Stimulated activated CD8-positive, alpha-beta memory T cell treated with anti-CD3 and anti-CD28 coated beads, Interleukin-12 subunit alpha, Interleukin-12 subunit beta, amount 100 ng/mL, for 4 hours (primary cell): ENCODE data around the gene CCDC15.

Source experiments
- DNase-seq: peaks from one replicate; pipeline ENCODE4 v3.0.0-alpha.2; 2020; ENCODE audit warnings: low read depth

Gene CCDC15

DNA sequence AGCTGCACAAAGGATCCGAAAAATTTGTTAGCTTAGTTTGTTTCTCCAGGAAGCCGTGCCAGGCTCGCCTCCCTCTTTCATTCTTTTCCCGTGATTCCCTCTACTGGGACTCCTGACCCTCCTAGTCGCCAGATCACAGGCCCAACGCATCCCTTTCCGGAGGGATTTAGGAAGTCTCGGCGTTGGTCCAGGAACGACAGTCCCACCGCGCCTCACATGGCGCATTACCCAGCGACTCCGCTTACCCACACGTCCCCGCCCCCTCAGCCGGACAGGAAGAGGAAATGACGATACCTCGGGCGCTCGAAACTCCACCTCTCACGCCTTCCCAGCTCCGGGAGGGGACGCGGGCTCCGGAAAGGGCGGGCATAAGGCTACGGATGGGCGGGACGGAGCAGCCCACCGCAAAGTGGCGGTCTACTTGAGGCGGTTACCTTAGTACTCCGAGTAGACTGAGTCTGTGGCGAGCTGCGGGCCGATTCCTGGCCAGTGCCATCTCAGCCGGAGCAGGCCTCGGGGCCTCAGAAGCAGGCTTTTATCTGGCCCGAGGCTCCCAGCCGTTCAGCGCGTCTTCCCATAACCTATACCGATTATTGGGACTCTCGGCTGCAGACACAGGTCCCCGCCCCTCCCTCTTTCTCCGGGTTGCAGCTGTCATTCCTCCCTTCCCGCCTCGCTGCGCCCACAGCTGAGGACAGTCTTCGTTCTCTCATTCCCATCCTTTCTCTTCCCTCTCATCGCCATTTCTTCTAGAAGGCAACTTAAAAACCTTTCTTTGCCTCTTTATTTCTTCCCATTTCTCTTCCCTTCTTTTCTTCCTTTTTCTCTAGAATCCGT is at the start of gene CCDC15:
Gene CCDC15, plus strand, starts transcription at position 450 of the 837 bp plus-strand sequence. CDS start 531 bp downstream, outside the sequence.
- peak; percentile 90 for DNase-seq

DNA sequence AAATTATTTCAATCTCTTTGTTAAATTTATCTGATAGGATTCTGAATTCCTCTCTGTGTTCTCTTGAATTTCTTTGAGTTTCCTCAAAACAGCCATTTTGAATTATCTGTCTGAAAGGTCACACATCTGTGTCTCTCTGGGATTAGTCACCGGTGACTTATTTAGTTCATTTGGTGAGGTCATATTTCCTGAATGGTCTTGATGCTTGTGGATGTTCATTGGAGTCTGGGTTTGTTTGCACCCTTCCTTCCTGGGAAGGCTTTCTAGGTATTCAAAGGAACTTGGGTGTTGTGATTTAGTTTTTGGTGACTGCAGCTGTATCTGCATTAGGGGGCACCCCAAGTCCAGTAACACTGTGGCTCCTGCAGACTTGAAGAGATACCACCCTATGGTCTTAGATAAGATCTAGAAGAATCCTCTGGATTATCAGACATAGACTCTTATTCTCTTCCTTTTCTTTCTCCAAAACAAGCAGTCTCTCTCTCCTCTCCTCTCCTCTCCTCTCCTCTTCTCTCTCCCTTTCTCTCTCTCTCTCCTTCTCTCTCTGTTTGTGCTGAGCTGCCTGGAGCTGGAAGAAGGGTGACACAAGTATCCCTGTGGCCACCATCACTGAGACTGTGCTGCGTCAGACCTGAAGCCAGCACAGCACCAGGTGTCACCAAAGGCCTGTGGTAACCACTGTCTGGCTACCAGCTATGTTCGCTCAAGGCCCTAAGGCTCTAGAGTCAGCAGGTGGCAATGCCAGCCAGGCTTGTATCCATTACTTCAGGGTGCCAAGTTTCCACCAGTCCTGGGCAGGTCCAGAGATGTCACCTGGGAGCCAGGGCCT is 38.2 kb upstream of the CCDC15 start:
- DNase-seq: no peak

GRCh38 chr11:124916370-124916710 is 37.7 kb upstream of the CCDC15 start:
- DNase-seq: no peak

- DNase-seq: no peak
These were observed 36.8 kb upstream of the CCDC15 start for GRCh38 chr11:124917115-124917637.

DNA sequence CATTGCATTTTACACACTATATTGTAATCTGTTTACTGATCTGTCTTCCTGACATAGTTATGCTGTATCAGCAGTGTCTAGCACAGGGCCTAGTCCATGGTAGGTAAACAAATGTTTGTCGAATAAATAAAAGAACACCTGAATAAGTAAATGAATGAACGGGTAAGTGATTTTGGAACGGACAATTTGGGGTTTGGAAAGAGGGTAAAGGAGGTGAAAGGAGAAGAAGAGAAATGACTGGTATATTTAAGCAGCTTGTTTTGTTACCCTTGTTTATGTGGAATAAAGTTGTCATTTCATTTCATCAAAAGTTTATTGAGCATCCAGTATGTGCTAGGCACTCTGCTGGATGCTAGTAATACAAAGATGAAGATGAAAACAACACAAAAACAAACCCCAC is 35.1 kb upstream of the CCDC15 start, which contains the start of gene HEPN1:
Gene HEPN1, plus strand, starts transcription at position 301 of the 400 bp plus-strand sequence.
- no peak for DNase-seq

GRCh38 chr11:124919898-124920297 is 34.1 kb upstream of the CCDC15 start:
- no peak for DNase-seq

DNA sequence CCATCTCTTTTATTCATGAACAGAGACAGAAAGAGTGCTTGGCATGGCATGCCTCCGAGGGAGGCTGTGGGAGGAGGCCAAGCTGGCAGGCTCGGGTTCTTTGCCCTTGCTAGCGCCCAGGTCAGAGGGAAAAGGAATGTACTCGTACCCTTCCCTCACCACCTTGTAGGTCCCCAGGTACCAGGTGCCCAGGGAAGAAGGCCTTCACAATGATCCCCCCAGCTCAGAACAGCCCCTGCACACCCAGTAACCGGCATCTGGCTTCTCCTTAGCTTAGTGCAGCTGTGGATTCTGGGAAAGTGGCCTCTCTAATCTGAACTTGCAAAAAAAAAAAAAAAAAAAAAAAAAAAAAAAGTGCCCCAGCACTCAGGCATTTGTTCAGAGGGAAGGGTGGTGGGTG is 33.6 kb upstream of the CCDC15 start:
- DNase-seq: no peak

DNA sequence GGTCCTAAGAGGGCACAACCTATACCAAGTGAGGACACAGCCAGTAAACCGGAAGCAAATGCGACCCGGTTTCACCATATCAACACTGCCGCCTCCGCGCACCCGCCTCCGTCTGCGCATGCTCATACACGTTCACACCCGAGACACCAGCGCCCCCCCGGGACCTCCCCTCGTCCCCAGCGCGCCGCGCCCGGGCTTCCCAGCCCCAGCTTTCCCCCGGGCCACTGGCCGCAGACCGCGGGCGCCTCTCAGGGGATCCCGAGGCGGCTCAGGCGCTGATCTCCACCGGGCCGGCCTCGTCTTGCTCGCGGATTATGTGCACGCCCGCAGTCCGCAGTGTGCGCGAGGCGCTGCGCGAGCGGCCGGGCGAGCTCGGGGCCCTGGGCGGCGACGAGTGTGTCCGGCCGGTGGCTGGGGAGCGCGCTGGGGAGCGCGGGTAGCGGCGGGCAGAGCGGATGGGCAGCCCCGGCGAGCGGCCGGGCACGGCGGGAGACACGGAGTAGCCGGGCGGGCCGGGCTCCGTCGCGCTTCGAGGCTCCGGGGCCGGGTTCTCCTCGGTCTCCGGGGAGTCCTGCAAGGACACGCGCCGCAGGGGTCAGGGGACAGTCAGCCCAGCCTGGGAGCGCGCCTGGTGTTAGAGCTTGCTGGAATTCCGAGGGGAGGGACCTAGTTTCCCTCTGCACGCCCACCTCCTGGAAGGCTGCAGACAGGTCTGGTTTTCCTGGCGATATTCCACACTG is 33.0 kb upstream of the CCDC15 start:
- DNase-seq: peak; percentile 71

GRCh38 chr11:124922831-124923230 is 31.2 kb upstream of the CCDC15 start:
- DNase-seq: no peak

- no peak for DNase-seq
These were observed 30.7 kb upstream of the CCDC15 start for GRCh38 chr11:124923296-124923695.

DNA sequence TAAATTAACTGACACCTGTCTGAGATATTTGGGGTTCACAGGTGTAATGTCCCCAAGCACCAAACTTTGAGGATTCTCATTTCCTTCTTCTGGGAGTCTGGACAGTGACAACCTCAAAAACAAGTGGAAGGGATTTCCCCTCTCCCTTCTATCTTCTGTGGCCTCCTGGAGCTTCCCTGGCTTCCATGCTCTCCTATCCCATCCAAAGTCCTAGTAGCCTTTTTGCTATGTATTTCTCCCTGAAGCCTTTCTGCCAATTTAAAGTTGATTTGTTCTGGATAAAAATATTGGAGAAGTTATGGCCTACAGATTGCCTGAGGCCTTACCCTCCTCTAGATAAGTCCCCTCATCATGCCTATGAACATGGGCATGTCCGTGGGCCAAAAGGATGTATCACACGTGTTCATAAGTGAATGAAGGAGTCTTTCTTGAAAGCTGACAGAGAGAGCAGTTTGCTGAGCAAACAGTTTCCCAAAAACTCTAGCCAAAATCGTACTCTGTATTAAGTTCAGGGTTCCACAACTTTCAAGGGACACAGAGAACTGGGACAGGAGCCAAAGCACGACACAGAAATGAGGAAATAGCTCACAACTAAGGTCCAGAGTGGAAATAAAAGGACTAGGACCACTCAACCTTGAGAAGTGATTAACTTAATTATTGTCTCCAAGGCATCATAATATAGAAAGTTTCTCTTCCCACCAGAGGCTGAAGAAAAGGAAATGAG is 24.9 kb upstream of the CCDC15 start:
- no peak for DNase-seq

DNA sequence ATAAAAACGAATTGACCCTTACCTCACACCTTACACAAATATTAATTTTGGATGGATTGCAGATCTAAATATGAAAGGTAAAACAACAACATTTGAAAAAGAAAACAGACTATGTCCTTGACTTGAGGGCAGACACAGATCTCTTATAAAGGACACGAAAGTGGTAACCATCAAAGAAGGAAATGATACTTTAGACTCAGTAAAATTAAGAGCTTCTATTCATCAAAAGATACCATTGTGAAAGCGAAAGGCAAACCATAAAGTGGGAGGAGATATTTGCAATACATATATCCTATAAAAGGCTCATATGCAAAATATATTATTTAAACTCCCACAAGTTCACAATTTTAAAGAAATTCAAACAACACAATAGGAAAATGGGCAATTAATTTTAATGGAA is 23.2 kb upstream of the CCDC15 start:
- no peak for DNase-seq

DNA sequence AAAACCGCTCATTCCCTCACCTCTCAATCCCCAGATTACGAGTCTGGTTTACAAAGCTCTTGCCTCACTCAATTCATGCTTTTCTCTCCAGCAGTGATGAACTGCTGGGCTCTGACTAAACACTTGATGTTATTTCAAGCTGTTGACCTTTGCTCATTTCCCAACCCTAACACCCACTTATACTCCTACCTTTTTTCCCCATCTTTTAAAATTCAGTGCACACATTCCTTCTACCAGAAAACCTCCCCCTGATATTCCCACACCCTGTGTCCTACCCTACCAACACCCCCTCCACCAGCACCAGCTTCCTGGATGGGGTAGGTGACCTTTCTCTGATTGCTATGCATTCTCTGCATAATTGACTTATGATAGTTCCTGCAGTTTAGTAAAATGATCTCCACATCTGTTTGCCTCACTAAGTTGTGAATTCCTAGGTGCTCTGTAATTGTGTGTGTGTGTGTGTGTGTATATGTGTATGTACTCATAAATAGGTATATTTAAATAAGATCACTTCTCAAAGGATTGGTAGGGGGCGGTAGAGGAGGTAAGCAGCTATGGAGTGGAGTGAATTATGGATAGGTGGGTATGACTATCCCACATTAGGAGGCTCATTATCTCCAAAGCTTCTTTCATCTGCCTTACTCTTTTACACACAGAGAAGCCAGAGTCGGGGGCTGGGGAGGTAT is 19.0 kb upstream of the CCDC15 start:
- no peak for DNase-seq

- DNase-seq: no peak
These were observed 18.2 kb upstream of the CCDC15 start, which contains the start of gene HEPACAM for GRCh38 chr11:124935548-124936514. Gene HEPACAM, minus strand, starts transcription at chr11:124936047. Its CDS starts 41 bp downstream, at chr11:124936006.

GRCh38 chr11:124937336-124937935 is 16.6 kb upstream of the CCDC15 start:
- DNase-seq: no peak

DNA sequence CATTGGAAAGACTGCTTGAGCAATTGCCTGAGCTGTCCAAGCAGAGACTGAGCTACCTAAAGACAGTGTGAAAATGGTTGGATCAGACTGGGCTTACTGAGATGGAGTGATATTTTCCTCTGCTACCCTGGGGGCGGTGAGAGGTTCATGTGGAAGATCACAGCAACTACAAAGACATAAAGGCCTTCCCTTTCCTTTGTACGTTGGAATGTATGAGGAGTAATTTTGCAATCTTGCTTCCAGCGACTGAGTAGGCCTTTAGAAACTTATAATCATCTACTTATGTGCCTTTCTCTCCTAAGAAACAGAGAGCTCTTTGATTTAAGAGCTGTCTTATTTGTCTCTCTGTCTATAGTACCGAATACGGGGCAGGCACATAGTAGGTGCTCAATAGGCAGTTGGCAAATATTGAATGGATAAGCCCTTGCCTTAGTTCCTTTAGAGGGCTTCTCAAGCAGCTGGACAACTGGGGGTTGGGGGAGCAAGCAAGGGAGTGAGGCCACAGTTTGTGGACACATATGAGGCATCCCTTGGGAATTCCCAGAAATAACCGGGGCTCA is 15.7 kb upstream of the CCDC15 start:
- no peak for DNase-seq

DNA sequence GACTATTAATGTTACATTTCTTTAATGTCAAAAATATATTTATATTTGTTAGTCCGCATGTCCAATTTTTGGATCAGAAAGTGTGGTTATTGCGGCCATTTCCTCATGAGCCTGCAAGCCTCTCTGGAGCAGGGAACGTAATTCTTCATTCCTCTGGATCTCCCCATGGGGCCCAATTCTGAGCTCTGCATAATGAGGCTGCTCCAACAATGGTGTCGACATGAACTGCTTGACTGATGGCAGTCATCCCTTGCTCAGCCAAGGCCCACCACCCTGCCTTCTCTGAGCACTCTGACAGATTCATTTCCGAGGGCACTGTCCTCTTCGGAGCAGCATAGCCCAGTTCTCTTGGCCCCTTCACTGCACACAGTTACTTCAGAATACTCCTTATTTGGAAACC is 15.0 kb upstream of the CCDC15 start:
- DNase-seq: no peak

- no peak for DNase-seq
These were observed 12.3 kb upstream of the CCDC15 start for GRCh38 chr11:124941703-124942102.
